Islet precursor cell (in vitro differentiated cells): Measurements from ENCODE around the gene KIF3B.
"Not testable (repeated sequence)": the region's sequence is repeated elsewhere in the genome, so short reads cannot be mapped to it uniquely, and the experiment has no call there.

Experiments
- DNase-seq: peaks from one replicate; pipeline ENCODE4 v3.0.0-alpha.2; 2018

Gene KIF3B

GRCh38 chr20:32296819-32297420 is 19.5 kb downstream of the KIF3B start:
- DNase-seq, result no peak

- peak; percentile 6 for DNase-seq
These were observed 20.0 kb downstream of the KIF3B start for GRCh38 chr20:32297439-32297838.

- DNase-seq, result no peak
These were observed 23.2 kb downstream of the KIF3B start for GRCh38 chr20:32300647-32301046.

GRCh38 chr20:32301719-32302506 is 24.5 kb downstream of the KIF3B start:
- no peak for DNase-seq

GRCh38 chr20:32302507-32302872 is 25.0 kb downstream of the KIF3B start:
- peak; percentile 89 for DNase-seq

GRCh38 chr20:32304131-32304746 is 26.8 kb downstream of the KIF3B start:
- no peak for DNase-seq

- no peak for DNase-seq
These were observed 35.4 kb downstream of the KIF3B start for GRCh38 chr20:32312718-32313424.

- no peak for DNase-seq
These were observed 37.3 kb downstream of the KIF3B start for GRCh38 chr20:32314768-32315167.

- no peak for DNase-seq
These were observed 37.9 kb downstream of the KIF3B start for GRCh38 chr20:32315399-32315798.

GRCh38 chr20:32315891-32316290 is 38.4 kb downstream of the KIF3B start:
- DNase-seq, result no peak

- peak; percentile 60 for DNase-seq
These were observed 39.2 kb downstream of the KIF3B start for GRCh38 chr20:32316667-32317066.

- no peak for DNase-seq
These were observed 41.6 kb downstream of the KIF3B start for GRCh38 chr20:32319100-32319499.

- DNase-seq, result no peak
These were observed 42.9 kb downstream of the KIF3B start for GRCh38 chr20:32320305-32320704.

- no peak for DNase-seq
These were observed 43.9 kb downstream of the KIF3B start for GRCh38 chr20:32321390-32321789.

GRCh38 chr20:32322260-32322659 is 44.8 kb downstream of the KIF3B start:
- DNase-seq, result not testable (repeated sequence)

- DNase-seq, result not testable (repeated sequence)
These were observed 46.3 kb downstream of the KIF3B start for GRCh38 chr20:32323761-32324160.

GRCh38 chr20:32325706-32326503 is 48.5 kb downstream of the KIF3B start:
- peak; percentile 66 for DNase-seq

- no peak for DNase-seq
These were observed 49.0 kb downstream of the KIF3B start for GRCh38 chr20:32326504-32326845.

- DNase-seq, result no peak
These were observed 49.7 kb downstream of the KIF3B start for GRCh38 chr20:32327087-32327681.

- DNase-seq, result no peak
These were observed 52.5 kb downstream of the KIF3B start for GRCh38 chr20:32329817-32330554.

GRCh38 chr20:32330555-32330897 is 53.1 kb downstream of the KIF3B start:
- DNase-seq, result no peak

GRCh38 chr20:32332614-32333013 is 55.2 kb downstream of the KIF3B start:
- no peak for DNase-seq
